NCI-H82 treated with DMSO at 0.1 percent for 48 hours (cell line): ENCODE results near the gene MAPK8IP1.
"Not testable (repeated sequence)": the region's sequence is repeated elsewhere in the genome, so short reads cannot be mapped to it uniquely, and the experiment has no call there.

Experiments
- DNase-seq: peaks from one replicate; lab custom pipeline; 2025; ENCODE audit not compliant: unreplicated experiment; lab: John Stamatoyannopoulos, UW

MAPK8IP1 gene

DNA sequence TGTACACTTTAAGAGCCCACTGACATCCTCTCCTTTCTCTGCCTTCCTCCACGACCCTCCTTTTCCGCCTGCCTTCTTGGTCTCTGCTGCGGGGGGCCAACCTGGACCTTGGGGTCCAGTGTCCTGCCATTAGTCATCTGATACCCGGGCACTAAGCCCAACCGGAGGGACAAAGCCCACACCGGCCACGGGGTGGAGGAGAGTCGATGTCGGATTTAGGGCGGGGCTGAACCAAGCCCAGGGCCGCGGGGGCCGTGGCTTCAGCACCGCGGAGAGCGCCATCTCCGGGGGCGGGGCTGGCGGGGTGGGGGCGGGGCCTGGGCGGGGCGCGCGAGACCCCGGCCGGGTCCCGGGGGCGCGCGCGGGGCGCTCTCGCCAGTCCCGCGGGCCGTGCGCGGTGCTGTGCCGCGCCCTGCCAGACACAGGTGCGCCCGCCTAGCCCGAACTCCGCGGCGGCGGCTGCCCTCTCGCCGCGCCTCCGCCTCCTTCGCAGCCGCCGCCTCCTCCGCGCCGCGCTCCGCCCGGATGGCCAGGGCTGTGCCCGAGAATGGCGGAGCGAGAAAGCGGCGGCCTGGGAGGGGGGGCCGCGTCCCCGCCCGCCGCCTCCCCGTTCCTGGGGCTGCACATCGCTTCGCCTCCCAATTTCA is at the start of gene MAPK8IP1:
Gene MAPK8IP1, plus strand, starts transcription at position 378 of the 647 bp plus-strand sequence. Its CDS starts 170 bp downstream, at position 548.
- DNase-seq = peak; percentile 23

DNA sequence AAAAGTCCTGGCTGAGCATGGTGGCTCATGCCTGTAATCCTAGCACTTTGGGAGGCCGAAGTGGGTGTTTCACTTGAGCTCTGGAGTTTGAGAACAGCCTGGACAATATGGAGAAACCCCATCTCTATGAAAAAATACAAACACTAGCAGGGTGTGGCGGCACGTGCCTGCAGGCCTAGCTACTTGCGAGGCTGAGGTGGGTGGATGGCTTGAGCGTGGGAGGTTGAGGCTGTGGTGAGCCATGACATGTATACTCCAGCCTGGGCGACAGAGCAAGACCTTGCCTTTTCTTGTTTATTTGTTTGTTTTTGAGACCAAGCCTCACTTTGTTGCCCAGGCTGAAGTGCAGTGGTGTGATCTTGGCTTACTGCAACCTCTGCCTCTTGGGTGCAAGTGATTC is 46.2 kb upstream of the MAPK8IP1 start:
- no peak for DNase-seq

DNA sequence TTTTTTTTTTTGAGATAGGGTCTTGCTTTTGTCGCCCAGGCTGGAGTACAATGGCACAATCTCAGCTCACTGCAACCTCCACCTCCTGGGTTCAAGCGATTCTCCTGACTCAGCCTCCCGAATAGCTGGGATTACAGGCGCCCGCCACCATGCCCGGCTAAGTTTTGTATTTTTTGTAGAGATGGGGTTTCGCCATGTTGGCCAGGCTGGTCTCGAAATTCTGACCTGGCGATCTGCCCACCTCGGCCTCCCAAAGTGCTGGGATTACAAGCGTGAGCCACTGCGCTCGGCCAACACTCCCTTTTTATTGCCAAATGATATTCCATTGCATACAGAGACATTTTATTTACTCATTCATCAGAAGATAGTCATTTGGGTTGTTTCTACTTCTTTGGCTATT is 45.2 kb upstream of the MAPK8IP1 start:
- DNase-seq = not testable (repeated sequence)

DNA sequence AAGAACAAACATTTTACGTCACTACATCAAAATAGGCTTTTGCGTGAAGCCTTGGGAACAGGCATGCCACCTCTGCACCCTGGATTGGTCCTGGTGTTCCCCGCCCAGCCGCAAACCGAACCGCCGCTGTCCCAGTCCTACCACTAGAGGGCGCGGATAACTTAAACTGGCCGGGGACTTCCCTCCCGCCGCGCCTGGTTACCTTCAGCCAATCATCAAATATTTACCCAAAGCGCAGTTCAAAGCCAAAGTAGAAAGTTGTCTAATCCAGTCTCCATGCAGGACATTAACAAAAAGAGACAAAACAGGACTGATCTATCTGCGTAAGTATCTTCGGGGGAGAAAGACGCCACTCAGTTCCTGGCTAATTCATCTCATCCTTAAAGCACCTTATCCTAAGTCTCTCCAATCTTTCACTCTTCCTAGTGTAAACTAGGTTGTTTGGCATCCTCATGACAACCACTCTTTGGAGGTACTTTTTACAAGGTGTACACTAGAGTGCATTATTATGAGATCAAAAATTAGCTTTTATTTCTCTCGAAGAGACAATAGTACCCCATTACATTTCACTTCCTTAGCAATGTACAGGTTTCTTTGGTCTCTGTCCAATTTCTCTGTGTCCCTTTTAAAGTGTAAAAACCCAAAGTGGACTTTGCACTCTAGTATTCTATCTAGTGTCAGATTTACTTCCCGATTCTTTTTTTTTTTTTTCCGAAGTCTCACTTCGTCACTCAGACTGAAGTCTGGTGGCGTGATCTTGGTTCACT is 42.1 kb upstream of the MAPK8IP1 start:
- peak; percentile 42 for DNase-seq

DNA sequence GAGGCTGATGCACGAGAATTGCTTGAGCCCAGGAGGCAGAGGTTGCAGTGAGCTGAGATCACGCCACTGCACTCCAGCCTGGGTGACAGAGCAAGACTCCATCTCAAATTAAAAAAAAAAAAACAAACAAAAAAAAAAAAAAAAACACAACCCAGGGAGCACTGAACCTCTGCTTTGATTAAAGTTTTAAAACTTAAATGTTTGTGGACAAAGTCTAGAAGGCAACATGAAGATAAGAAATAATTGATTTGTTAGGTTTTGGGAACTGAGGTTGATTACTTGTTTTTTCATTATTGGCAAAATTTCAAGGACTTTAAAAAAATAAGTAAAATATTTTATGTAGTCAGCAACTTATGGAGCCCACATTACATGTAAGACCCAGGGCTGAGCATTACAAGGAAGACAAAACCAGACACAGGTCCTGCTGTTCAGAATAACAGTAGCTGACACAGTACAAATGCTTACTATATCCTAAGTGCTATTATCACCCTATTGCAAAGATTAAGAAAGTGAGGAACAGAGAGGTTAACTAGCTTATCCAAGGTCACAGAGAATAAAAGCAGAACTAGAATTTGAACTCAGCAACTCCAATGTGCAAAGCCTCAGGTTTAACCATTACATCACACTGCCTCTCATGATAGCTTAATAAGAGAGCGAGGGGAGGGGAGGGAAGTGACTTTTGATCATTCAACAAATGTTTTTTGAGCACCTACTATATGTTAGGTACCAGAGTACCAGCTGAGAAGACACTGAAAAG is 40.5 kb upstream of the MAPK8IP1 start:
- DNase-seq = no peak

DNA sequence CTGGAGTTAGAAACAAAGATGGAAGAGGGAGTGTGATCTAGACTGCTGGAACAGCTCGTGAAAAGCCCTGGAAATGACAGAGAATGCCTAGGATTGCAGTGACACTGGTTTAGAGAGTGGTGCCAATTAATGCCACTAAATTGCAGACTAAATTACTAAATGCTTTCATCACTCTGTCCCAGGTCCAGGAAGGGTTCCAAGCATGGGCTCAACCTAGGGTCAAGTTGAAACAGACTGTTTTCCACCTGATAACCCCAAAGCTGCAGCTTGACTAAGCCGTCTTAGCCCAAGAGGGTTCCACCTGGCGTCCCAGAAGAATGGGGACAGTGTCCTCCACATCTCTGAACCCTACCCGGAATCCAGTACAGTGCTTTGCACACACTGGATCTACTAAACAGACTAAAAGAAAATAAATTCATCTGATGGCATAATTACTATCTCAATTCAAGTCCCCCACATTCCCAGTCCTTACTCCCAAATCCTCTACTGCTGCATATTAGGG is 39.2 kb upstream of the MAPK8IP1 start:
- no peak for DNase-seq

DNA sequence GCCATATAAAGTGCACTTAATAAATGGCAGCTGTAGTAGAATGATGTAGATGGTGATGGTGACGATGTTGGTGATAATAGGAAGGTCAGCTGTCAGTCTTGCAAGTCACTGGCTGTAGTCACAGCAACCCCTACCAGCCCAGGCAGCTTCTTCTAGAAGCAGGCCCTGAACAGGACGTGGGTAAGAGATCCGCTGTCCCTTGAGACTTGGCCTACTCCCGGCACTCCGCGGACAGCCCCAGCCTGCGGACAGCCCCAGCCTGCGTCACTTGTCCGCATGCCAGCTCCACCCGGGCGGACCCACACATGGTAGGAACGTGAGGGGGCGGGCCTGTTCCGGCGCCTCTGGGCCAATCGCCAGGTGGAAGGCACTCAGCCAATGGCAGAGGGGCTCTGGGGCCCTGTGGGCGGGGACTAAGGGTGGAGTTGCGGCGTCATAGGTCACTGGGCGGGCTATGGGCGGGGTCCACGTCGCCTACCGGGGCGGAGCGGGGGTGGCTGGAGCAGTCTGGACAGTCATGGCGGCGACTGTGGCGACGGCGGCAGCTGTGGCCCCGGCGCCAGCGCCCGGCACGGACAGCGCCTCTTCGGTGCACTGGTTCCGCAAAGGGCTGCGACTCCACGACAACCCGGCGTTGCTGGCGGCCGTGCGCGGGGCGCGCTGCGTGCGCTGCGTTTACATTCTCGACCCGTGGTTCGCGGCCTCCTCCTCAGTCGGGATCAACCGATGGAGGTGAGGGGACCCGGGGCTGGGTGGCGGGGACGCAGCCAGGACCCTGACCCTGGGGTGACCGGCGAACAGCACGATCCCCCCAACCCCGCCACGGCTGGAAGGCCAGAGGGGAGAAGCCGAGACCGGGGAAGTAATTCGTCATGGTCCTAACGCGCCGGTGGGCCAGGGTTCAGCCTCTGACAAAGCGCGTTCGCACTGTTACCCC is 38.2 kb upstream of the MAPK8IP1 start, which contains the start of gene CRY2:
Gene CRY2, plus strand, starts transcription at position 502 of the 937 bp plus-strand sequence. Its CDS starts 16 bp downstream, at position 518.
- DNase-seq = peak; percentile 81

DNA sequence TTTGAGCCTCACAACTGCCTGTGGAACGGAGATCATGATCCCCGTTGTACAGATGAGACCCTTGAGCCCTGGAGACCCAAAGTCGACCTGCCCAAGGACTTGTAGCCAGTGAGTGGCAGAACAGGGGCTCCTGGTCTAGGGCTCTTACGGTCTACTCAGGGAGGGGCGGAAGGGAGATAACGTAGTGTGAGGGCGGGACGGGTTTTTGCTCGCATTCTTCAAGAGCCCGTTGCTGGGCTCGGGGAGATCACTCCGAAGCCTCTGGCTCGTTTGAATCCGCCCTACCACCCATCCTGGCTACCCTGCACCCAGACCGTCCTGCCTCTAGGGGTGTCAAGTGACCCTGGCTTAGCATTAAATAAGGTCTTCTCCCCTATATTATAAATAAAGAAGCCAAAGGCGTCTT is 37.5 kb upstream of the MAPK8IP1 start:
- no peak for DNase-seq

DNA sequence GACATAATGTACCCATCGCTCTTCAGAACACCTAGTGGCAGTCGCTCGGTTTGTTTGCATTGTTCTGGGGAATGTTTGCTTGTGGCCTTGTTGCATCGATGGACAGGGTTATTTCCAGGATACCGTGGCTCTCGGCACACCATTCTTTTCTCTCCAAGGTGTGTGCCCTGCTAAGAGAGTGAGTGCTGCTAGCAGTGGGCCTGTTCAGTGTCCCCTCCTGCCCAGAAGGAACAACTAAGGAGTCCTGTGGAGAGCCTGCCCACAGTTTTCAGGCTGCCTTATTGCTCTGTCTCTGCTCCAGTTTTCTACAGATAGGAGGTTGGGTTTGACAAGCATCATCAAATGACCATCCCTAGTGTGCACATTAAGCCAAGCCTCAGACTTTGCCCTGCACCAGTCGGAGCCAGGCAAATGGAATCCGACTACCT is 36.8 kb upstream of the MAPK8IP1 start:
- DNase-seq = no peak

DNA sequence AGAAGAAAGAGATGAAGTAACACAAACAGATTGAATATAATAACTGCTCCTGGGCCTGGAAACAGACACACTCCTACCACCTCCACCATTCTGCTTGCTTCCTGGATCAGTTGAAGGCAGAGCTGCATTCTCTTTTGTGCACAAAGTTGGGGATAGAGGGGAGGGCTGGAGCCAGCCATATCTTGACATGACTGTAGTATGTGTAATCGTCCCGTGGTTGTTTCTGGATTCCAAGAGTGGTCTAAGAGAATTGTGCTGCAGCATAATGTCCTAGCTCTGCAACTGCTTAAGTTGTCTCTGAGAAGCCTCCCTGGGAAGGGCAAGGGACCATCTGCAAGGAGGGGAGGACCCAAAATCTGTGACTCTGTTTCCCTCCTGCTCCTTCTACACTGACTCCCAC is 35.0 kb upstream of the MAPK8IP1 start:
- no peak for DNase-seq

DNA sequence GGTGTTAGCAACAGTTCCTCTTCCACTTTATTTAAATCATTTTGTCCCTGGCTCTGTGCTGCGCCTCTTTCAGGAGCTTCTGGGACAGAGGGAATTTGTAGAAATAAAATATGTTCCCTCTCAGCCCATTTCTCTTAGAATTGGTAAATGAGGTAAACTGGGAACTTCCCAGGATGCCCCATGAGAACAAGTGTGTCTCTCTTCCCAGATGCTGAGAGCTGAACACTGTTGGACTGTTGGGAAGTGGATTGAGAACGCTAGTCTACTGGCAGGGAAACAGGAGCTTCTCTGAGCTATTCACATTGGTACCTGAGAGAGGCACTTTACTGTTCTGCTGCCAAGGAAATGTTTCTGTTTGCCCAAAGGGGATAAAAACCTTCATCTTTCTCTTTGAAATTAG is 34.2 kb upstream of the MAPK8IP1 start:
- no peak for DNase-seq

DNA sequence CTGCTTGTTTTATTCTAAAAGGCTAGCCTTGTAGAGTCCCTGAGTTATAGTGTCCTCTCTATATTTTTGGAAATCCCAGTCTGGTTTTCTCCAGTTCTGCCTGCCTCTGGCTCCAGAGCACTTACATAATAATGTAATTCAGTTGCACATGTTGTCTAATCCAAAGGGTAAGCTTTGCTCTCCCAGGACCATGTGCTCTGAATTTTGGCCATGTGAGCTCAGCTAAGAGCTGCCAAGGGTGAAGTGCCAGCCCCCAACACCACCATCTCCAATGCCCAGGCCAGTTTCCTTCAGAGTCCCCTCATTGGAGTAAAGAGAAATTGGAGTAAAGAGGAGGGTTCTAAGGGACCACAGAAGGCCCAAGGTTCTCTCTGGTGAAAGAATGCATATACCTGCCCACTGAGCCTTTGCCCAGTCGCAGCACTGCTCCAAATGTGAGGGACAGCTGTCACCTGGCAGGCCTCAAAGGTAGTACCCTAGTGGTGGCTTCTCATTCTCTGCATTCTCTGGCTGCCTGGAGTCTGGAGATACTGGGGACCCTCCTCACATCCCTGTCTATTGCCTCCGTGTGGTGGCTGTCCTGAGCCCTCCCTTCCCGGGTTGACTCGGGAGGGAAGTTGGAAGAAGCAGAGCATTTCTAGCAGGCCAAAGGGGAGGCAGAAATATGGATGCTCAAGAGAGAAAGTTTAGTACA is 33.3 kb upstream of the MAPK8IP1 start:
- no peak for DNase-seq

DNA sequence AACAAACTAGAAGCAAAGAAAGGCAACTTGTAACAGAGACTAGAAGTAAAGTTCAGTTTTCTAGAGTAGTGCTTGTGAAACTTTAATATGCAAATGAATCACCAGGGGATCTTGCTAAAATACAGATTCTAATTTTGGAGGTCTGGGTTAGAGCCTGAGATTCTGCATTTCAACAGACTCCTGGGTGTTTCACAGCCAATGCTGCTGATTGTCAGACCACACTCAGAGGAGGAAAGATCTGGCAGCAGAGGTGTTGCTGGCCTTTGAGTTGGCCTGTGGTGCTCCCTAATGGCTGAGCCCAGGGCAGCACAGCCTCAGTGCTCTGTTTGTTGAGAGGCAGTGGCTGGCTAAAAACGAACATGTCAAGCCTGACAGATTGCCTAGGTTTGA is 32.7 kb upstream of the MAPK8IP1 start:
- no peak for DNase-seq

DNA sequence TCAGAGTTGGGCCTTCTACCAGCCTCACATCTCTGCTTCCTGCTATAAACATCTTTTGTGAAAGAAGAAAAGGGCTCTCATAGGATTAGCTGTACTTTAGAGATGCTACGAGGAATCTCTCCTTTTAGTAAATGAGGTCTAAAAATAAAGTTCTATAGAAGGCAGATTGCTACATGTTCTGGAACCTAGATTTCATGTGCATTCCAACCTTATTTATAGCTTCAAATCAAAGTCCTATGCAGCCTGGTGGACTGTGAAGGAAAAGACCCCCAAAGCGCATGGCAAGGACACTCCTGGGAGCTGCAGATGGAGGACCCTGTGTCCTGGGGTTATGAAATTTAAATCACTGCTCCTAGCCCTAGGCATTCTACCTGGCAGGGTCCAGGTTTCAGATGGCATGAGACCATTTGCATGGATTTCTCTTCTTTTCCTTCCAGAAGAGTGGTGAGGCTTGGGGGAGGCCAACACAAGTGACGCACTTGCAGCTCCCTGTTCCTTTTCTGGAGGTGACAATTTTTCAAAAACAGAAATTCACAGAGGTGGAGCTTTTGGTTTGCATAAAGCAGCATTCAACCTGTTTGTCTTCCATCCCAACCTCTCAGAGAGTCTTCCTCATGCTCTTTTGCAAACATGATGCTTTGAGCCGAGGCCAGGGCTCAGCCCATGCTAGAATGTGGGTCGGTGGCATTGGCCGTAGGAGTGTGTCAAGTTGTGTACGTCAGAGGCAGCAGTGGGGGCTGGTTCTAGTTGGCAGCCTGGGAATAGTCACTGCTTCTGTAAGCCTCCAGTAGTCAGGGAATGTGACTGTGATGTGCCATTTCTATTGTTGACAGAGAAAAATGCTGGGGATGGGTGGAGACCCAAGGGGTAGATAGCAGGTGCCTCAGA is 31.9 kb upstream of the MAPK8IP1 start:
- DNase-seq = no peak

DNA sequence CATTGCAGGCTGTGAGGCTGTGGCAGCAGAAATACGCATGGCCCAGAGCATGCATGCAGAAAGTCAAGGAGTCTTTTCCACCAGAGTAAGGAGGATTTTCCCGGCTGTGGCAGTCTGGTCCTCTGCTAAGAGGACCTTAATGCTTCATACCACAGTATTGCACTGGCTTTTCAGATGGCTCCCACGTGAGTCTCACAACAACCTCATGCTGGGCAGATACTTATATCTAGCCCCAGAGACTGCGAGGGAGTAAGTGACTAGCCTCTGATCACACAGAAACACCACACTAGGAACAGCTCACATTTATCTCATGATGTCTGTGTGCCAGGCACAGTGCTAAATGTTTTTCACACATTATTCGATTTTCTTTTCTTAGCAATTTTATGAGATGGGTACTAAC is 30.1 kb upstream of the MAPK8IP1 start:
- DNase-seq = no peak

DNA sequence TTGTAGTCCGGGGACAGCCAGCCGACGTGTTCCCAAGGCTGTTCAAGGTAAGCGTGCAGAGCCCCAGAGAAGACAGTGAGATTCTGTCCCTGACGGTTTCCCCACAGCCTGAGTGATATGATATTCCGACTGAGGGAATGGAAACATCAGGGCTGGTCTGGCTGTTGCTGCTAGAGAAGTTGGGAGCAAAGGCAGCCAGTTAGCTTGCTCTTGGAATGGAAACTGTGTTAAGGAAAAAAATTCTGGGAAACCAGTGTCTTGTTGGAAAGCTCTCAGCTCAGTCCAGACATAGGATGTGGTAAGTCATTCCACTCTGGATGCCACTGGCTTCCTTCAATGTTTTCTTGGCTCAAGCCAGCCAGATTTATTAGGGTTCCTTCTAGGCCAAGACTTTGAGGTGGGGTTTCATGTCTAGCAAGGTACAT is 29.4 kb upstream of the MAPK8IP1 start:
- DNase-seq = no peak

DNA sequence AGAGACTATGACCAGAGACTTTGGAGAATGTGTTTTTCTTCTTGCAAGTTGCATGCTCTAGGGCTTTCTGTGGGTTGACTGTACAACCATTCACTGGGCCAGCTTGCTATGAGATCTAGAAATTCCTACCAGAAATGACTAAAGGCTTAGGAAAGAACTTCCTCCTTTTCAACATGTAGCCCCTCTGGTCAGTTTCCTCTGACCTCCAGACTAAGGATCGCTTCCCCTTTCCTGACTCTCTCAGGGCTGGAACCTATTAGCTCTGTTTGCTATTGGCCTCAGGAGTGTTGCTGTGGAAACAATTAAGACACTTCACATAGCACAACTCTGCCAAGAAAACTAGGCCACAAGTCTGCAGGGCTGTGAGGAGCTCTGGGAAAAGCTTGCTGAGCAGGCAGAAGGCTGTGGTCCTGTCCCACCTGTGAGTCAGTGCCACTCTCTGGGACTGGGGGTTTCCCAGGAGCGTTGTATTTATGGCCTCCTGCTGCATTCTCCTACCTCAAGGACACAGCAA is 27.4 kb upstream of the MAPK8IP1 start:
- DNase-seq = no peak

DNA sequence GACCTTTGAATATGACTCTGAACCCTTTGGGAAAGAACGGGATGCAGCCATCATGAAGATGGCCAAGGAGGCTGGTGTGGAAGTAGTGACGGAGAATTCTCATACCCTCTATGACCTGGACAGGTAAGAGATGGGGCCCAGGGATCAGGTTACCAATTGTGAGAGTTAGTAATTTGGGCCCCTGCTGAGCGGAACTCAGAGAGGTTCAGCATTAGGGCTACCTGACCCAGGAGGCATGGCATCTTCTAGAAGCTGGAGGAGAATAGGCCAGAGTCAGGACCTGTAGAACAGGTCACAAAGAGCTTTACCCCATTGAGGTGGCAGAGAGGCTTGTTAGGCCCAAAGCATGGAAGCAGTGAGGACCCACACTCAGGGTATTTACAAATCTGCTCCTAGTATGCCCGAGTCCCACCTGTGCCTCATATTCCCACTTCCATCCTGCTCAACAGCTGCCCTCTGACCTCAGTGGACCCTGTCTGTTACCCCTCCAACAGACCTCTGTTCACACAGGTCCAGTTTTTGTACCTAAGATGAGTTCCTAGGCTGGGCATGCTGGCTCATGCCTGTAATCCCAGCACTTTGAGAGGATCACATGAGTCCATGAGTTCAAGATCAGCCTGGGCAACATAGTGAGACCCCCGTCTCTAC is 26.6 kb upstream of the MAPK8IP1 start:
- DNase-seq = no peak
